ENCODE data around the gene EIF4E2.

EIF4E2 gene

GRCh38 chr2:232550354-232551249 lies at the start of gene EIF4E2, which contains the start of gene TIGD1:
Gene EIF4E2, plus strand, starts transcription at chr2:232550689. Its CDS starts 36 bp downstream, at chr2:232550725.
Gene TIGD1, minus strand, starts transcription at chr2:232550557. Its CDS starts 675 bp downstream, at chr2:232549882.
- peak; percentile 94 for DNase-seq (ENCODE audit: low spot score)

- no peak for DNase-seq (ENCODE audit: low spot score)
Observed at GRCh38 chr2:232501331-232501771, 49.1 kb upstream of the EIF4E2 start.

- no peak for DNase-seq (ENCODE audit: low spot score)
Observed at GRCh38 chr2:232501794-232502390, 48.6 kb upstream of the EIF4E2 start.

GRCh38 chr2:232502511-232502910 lies 48.0 kb upstream of the EIF4E2 start:
- DNase-seq (ENCODE audit: low spot score) = no peak

GRCh38 chr2:232502911-232503808 lies 47.3 kb upstream of the EIF4E2 start:
- DNase-seq (ENCODE audit: low spot score) = peak; percentile 41

- no peak for DNase-seq (ENCODE audit: low spot score)
Observed at GRCh38 chr2:232503809-232504323, 46.6 kb upstream of the EIF4E2 start.

- DNase-seq (ENCODE audit: low spot score) = no peak
Observed at GRCh38 chr2:232504438-232504837, 46.1 kb upstream of the EIF4E2 start.

- no peak for DNase-seq (ENCODE audit: low spot score)
Observed at GRCh38 chr2:232505856-232506255, 44.6 kb upstream of the EIF4E2 start.

GRCh38 chr2:232506709-232507108 lies 43.8 kb upstream of the EIF4E2 start:
- DNase-seq (ENCODE audit: low spot score) = no peak

GRCh38 chr2:232508251-232508650 lies 42.2 kb upstream of the EIF4E2 start:
- DNase-seq (ENCODE audit: low spot score) = no peak

- DNase-seq (ENCODE audit: low spot score) = no peak
Observed at GRCh38 chr2:232511336-232511890, 39.1 kb upstream of the EIF4E2 start.

- no peak for DNase-seq (ENCODE audit: low spot score)
Observed at GRCh38 chr2:232512602-232513001, 37.9 kb upstream of the EIF4E2 start.

GRCh38 chr2:232513353-232513752 lies 37.1 kb upstream of the EIF4E2 start:
- no peak for DNase-seq (ENCODE audit: low spot score)

- DNase-seq (ENCODE audit: low spot score) = no peak
Observed at GRCh38 chr2:232515639-232516038, 34.9 kb upstream of the EIF4E2 start.

GRCh38 chr2:232516551-232516950 lies 33.9 kb upstream of the EIF4E2 start:
- no peak for DNase-seq (ENCODE audit: low spot score)

- DNase-seq (ENCODE audit: low spot score) = no peak
Observed at GRCh38 chr2:232518844-232519243, 31.6 kb upstream of the EIF4E2 start.

GRCh38 chr2:232519581-232520438 lies 30.7 kb upstream of the EIF4E2 start, which contains the start of gene PRSS56:
Gene PRSS56, plus strand, starts transcription at chr2:232520388. Its CDS starts 211 bp downstream, at chr2:232520599.
- DNase-seq (ENCODE audit: low spot score) = no peak

- DNase-seq (ENCODE audit: low spot score) = no peak
Observed at GRCh38 chr2:232520489-232520888, 30.0 kb upstream of the EIF4E2 start.

- DNase-seq (ENCODE audit: low spot score) = no peak
Observed at GRCh38 chr2:232521098-232521497, 29.4 kb upstream of the EIF4E2 start.

GRCh38 chr2:232521959-232522622 lies 28.4 kb upstream of the EIF4E2 start:
- no peak for DNase-seq (ENCODE audit: low spot score)

Measured in globus pallidus (tissue), 1 donor.